Lung (tissue), 12 donors: ENCODE results near the gene RGS10. TPM values are rescaled to one million over a fixed set of nuclear protein-coding genes. Genes with fewer than 3 reads are reported as not detected.
A peak's percentile ranks its signal among the peaks of the same experiment; 100 is the strongest.

ENCODE experiments used
- ATAC-seq: fragments of 200-7000 bp; cut with Tn5 transposase; one replicate; pipeline ENCODE4 v1.9.1; 2020; ENCODE audit warnings: moderate number of reproducible peaks; ENCODE audit not compliant: insufficient read depth, low FRiP score
- DNase-seq, 3 donors: peaks; one replicate each; pipeline ENCODE4 v3.0.0-alpha.2; 2013 to 2017
- H3K27ac ChIP-seq, 2 donors: one replicate each; pipeline ENCODE4 v1.5.1; 2013; ENCODE audit warnings: mild to moderate bottlenecking in 2 of 2, moderate library complexity in 2 of 2, control low read depth in 1 of 2, inconsistent platforms in 1 of 2, low read depth in 1 of 2, low read length in 1 of 2
- H3K27me3 ChIP-seq, 3 donors: one replicate each; pipeline ENCODE4 v1.5.1; 2013; ENCODE audit warnings: low read length in 2 of 3; ENCODE audit not compliant: control insufficient read depth in 3 of 3, insufficient read depth in 3 of 3
- H3K36me3 ChIP-seq, 4 donors: one replicate each; pipeline ENCODE4 v1.5.1; 2013; ENCODE audit warnings: low read length in 4 of 4, mild to moderate bottlenecking in 1 of 4, moderate library complexity in 1 of 4; ENCODE audit not compliant: control insufficient read depth in 4 of 4, insufficient read depth in 4 of 4
- H3K4me1 ChIP-seq, 5 donors: one replicate each; pipeline ENCODE4 v1.5.1; 2013; ENCODE audit warnings: low read length in 5 of 5, mild to moderate bottlenecking in 2 of 5, moderate library complexity in 1 of 5; ENCODE audit not compliant: control insufficient read depth in 5 of 5, insufficient read depth in 5 of 5
- H3K4me3 ChIP-seq: one replicate; pipeline ENCODE4 v1.5.1; 2013; ENCODE audit warnings: mild to moderate bottlenecking, control low read depth, moderate library complexity
- H3K9ac ChIP-seq, 2 donors: one replicate each; pipeline ENCODE4 v1.5.1; 2013; ENCODE audit warnings: low read length in 2 of 2, control low read depth in 1 of 2; ENCODE audit not compliant: insufficient read depth in 1 of 2
- H3K9me3 ChIP-seq, 4 donors: one replicate each; pipeline ENCODE4 v1.5.1; 2013; ENCODE audit warnings: low read length in 3 of 4, mild to moderate bottlenecking in 1 of 4, moderate library complexity in 1 of 4; ENCODE audit not compliant: control insufficient read depth in 4 of 4, insufficient read depth in 3 of 4
- CTCF ChIP-seq: IDR thresholded peaks from 2 replicates; pipeline ENCODE4 v1.5.1; 2012; ENCODE audit warnings: mild to moderate bottlenecking; ENCODE audit errors: control extremely low read depth, extremely low read depth
- WGBS, 2 donors: extraction: QIAGEN DNeasy Blood & Tissue Kit; methylation state at CpG; one replicate each; pipeline ENCODE4 v1.1.7; 2013; 5-methylcytosine and 5-hydroxymethylcytosine counted together
- polyA plus RNA-seq, 2 donors: library from polyadenylated mRNA; stranded (reverse); fragments of 200-250 nt; gene quantifications; one replicate each; pipeline ENCODE4 v1.2.1, GENCODE V29; 2013
- total RNA-seq, 2 donors: library from RNA; depleted of rRNA in 1 of 2; stranded (reverse); fragments of >200 nt in 1 of 2; gene quantifications; one replicate each; pipeline ENCODE4 v1.2.1, GENCODE V29; 2014 to 2021
- donor health status: control.
- donor health status: control.
- donor health status: Bipolar disorder and iron deficiency.
- donor health status: healthy.
- donor health status: DM: yes; HTN: yes; CAD: no.

The RGS10 gene
- total and polyA plus RNA-seq, 4 donors, result 17.0 to 43.4 (median 29.8) TPM

- ATAC-seq, result no peak
- no peak overlapping the region for H3K27ac ChIP-seq
These were observed 61.9 kb downstream of the RGS10 start for GRCh38 chr10:119480667-119481066.

DNA sequence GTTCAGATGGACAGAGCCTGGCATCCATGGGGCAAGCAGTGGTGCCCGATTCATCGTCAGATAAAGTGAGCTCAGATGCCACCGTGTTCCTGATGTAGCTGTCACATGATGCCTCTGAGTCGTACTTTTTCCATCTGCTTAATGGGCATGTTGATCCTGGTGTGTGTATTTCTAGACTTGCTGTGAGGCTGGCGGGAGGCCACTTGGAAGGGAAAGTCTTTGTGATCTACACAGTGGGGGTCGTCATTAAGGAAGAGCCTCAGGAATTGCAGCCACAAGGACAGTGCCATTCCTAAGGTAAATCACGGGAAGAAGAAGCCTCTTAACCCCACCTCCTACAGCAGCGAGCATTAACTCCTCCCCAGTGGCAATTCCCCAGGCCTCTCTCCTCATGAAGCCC is 63.0 kb downstream of the RGS10 start:
- no peak for TF ChIP-seq CTCF
- Histone ChIP-seq H3K9ac (no peak overlapping the region), H3K4me3 (no peak overlapping the region), H3K27ac (no peak overlapping the region), H3K4me1 (no peaks in the 10 kb centered on the region), H3K27me3 (peaks cover 0 to 12% (median 6%) of the 10 kb centered on the region in 3 donors), H3K9me3 (peaks cover 0 to 2% (median 0%) of the 10 kb centered on the region in 4 donors), H3K36me3 (no peaks in the 10 kb centered on the region)
- WGBS, 2 donors, result 52 to 71% methylated on average over 8 of the region's 8 CpGs
- DNase-seq (no peak), ATAC-seq (no peak)

More at GRCh38 chr10:119480667-119481066, 61.9 kb downstream of the RGS10 start:
- H3K4me1 ChIP-seq, result no peaks in the 10 kb centered on the region
- H3K4me3 ChIP-seq, result no peak overlapping the region
- peak in 2 of 3 donors; percentile 34 to 41 for DNase-seq
- H3K9ac ChIP-seq, result no peak overlapping the region
- 56 to 63% methylated on average over 4 of the region's 4 CpGs for WGBS, 2 donors
- H3K36me3 ChIP-seq, result no peaks in the 10 kb centered on the region
- no peak for TF ChIP-seq CTCF
- peaks cover 0 to 2% (median 0%) of the 10 kb centered on the region in 4 donors for H3K9me3 ChIP-seq
- H3K27me3 ChIP-seq, result peaks cover 0 to 12% (median 6%) of the 10 kb centered on the region in 3 donors

DNA sequence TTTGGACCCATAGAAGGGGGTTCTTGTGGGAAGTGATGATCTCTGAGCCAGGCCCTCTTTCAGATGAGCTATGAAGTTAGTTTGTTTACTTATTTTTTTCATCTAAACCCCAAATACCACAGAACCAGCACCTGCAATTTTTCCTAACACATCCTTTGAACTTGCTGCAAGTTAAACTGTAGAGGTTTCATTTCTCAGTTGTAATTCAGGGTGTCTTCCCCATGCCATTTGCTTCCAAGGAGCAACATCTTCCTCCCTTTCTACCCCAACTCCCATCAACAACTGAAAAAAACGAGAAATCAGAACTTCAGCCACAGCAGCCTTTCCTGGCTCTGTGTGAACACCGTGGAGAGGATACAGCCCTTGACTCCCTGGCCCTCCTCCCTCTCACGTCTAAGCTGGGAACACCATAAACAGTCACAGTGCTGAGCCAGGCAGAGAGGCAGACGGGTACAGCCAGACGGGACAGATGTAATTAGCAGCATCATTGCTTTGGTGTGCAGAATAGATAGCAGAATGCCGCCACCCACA is 63.6 kb downstream of the RGS10 start:
- H3K9me3 ChIP-seq, result peaks cover 0 to 2% (median 0%) of the 10 kb centered on the region in 4 donors
- no peaks in the 10 kb centered on the region for H3K36me3 ChIP-seq
- DNase-seq (peak in 1 of 3 donors; percentile 13), ATAC-seq (no peak)
- H3K27ac ChIP-seq, result no peak overlapping the region
- WGBS, 2 donors, result 32 to 48% methylated on average over 6 of the region's 6 CpGs
- peaks cover 0 to 12% (median 6%) of the 10 kb centered on the region in 3 donors for H3K27me3 ChIP-seq
- no peak for TF ChIP-seq CTCF
- H3K4me1 ChIP-seq, result no peaks in the 10 kb centered on the region
- no peak overlapping the region for H3K4me3 ChIP-seq
- no peak overlapping the region for H3K9ac ChIP-seq
